ENCODE results near the gene TMX2.
A peak's percentile ranks its signal among the peaks of the same experiment; 100 is the strongest.
"Not testable (repeated sequence)": the region's sequence is repeated elsewhere in the genome, so short reads cannot be mapped to it uniquely, and the experiment has no call there.

Gene TMX2, protein sequence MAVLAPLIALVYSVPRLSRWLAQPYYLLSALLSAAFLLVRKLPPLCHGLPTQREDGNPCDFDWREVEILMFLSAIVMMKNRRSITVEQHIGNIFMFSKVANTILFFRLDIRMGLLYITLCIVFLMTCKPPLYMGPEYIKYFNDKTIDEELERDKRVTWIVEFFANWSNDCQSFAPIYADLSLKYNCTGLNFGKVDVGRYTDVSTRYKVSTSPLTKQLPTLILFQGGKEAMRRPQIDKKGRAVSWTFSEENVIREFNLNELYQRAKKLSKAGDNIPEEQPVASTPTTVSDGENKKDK

DNA sequence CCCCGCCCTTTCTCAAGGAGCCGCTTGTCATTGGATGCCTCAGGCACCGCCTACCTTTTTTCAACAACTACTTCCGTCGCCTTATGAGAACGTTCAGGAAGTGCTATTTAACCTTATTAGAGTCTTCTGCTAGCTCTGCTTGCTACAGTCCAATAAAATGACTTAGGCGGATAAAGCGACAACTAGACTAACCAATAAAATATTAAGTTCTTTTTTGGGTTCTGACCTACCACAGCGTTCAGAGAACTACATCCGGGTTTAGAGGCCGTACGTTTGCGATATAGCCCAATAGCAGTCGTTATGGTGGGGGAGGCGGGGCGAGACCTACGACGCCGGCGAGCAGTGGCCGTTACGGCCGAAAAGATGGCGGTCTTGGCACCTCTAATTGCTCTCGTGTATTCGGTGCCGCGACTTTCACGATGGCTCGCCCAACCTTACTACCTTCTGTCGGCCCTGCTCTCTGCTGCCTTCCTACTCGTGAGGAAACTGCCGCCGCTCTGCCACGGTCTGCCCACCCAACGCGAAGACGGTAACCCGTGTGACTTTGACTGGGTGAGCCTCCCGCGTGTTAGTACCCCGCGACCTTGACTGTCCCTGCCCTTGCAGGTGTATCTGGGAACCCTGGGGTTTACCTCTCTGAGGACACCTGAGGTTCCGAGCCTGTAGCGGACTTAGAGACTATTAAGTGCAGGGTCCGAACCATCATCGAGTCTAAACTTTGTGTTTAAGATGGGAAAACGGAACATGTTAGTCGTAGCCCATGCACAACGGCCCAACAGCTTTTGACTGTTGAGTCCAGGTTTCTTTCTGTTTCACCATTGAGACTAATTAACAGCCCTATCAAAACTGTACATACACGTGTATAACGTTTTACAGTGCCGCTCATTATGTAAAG is at the start of gene TMX2:
Gene TMX2 (plus strand): TSS at position 338 of the 895 bp plus-strand sequence. CDS start 26 bp downstream, at position 364.
- peak; percentile 97 for DNase-seq

DNA sequence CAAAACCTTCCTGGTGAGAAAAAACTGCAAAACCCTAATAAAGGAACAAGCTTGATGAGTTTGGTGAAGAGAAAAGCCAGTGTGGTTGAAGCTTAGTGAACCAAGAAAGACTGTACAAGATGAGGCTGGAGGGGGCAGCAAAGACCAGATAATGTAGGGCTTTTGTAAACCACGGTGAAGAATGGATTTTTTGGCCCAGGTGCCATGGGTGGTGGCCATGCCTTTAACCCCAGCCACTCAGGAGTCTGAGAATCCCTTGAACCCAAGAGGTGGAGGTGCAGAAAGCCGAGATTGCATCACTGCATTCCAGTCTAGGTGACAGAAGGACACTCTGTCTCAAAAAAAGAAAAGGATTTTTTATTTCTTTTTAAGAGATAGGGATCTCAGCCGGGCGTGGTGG is 49.5 kb upstream of the TMX2 start:
- no peak for DNase-seq

DNA sequence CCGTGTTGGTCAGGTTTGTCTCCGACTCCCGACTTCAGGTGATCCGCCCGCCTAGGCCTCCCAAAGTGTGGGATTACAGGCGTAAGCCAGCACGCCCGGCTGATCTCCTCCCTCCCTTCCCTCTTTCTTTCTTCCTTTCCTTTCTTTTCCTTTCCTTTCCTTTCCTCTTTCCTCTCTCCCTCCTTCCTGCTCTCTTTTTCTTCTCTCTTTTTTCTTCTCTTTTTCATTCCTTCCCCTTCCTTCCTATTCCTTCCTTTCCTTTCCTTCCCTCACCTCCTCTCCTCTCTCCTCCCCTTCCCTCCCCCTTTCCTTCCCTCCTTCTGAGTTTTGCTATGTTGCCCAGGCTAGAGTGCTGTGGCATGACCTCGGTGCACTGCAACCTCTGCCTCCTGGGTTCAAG is 48.4 kb upstream of the TMX2 start:
- no peak for DNase-seq

DNA sequence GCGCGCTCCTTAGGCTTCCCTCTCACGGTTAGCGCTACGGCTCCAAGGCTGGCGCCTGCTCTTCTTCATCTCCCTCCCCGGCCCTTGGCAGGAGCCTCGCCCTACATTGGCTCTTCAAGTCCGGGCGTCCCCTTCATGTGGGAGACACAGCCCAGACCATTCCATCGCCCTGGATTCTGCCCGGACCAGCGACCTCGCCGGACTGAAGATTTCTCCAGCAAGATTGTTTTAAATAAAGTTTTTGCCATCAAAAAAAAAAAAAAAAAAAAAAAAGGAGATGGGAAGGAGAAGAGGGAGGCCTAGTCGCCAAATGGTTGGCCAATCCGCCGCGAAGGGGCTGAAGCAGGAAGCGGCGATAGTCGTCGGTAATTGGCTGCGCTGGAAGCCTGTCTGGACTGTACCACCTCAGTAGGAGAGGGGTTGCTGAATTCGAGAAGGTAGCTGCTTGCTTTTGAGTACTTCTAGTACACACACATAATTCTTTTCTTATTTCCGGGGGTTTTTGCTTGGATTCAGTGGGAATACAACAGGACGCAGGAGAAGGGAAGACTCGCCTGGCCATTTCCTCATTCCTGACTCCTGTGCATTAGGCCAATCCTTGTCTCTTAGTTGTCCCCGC is 45.2 kb upstream of the TMX2 start:
- DNase-seq: peak; percentile 97

DNA sequence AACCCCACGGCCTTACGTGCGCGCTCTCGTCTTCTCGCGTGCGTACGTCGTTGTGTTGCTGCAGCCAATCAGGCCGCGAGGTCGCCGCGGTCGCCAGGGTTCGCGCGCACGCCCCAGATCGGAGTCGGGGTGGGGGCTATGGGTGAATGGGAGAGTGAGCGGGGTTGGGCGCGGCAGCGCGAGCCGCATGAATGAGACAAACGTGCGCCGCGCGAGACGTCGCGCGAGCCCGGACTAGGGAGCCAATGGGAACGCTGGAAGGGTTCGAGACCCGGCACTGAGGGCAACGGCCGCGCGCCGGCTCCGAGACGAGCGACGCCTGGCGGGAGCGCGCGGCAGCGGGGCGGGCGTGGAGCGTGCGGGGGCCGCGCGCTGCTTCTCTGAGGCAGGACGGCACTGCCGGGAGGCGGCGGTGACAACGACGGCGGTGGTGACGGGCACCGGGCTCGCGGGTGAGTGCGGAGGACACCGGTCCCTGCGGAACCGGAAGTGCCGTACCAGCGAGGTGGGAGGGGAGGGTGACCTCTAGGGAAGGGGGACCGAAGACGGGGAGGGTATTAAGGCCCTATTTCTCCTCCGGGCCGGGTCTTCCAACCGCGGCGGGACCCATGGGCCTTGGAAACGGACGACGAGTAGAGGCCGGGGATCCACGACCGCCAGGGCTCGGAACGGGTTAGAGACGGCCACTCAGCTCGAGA is 44.5 kb upstream of the TMX2 start, which contains the start of gene ZDHHC5:
Gene ZDHHC5 (plus strand): TSS at position 379 of the 698 bp plus-strand sequence. CDS start 4,977 bp downstream, outside the sequence.
- peak; percentile 100 for DNase-seq

DNA sequence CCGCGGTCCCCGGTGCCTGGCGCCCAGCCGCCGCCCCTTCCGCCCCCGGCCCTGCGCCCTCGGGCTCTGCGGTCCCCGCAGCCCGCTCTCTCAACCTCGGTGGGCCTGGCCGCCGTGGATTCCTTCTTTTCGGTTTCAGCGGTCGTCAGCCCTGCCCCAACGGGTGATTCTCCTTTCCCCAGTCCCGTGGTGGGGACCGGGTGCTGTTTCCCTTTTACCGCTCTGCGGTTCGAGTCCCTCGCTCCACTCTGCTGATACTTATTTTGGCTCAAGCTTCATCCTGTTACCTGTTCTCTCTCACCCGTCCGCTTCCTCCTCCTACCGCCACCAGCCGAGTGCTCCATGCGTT is 44.0 kb upstream of the TMX2 start:
- DNase-seq: peak; percentile 57

DNA sequence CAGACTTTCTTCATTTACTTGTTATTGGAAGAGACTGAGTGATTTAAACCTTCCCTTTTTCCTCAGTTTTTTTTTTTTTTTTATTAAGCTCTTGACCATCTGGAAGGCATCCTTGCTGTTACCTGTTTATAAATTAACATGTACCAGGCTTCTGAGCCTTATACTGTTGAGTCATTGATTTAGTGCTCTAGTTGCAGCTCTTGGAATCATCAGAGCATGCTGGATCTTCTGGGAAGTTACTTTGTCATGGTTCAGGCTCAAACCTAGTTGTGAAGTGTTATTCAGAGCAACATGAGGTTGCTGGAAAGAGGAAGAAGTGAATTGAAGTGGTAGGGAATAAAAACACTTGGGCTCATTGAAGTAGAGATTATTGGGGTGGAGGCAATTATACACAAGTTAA is 38.1 kb upstream of the TMX2 start:
- no peak for DNase-seq

DNA sequence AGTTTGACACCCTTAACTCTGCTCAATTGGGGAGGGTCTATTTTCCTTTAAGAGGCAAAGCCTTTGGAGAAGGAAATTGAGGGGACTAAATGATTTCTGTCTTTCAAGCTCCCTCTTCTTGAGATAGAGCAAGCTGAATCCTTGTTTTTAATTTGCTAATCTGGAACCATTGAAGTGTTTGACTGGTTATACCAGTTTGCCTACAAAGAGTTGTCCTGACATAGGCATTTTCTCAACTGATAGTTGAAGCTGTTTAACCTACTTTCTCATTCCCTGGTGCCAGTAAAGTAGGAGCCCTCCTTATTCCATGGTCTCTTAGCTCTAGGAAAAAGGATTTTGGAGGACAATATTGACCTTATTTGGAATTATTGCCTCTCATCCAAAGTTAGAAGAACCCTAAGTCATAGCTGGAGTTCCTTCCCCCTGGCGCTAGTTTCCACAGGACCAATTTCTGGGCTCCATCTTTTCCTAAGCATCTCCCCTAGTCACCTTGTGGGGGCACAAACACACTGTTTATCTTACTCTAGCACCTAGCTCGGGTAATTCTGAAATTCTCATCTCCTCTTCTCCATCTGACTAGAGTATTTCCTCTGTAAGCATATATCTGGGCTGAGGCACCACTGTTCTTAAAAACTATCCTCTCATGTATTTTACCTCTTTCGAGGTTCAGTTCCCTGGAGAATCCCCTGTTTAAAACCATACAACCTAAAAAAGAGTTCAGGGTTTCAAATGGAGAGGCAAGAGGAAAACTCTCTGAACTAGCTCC is 37.0 kb upstream of the TMX2 start:
- no peak for DNase-seq

DNA sequence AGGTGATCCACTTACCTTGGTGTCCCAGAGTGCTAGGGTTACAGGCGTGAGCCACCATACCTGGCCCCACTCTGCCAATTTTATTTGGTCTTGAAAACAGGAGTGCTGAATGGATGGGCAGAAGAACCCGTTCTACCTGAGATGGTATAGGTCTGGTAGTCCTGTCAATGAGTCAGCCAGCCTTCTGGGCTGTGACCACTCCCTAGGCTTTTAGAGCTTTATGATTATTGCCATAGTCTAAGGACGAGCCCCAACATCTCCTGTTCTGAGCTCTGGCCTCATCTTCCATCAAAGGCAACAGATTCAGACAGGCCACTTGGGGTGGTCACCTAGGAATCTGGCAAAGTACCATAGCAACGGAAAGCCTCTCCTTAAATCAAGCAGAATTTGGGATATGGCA is 33.0 kb upstream of the TMX2 start:
- no peak for DNase-seq

DNA sequence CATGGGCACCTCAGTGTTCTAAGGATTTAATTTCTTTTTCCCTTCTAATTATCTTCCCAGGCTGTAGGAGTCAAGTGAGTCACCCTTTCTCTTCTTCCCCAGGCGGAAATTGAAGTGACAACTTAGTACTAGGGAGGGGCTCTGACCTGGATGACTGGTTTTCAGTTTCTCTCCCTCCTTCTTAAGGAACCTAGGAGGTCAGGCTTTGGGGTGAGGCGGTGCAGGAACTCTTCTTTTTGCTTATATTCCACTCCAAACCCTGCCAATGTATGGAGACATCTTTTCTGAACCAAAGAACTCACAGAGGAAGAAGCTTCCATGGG is 31.9 kb upstream of the TMX2 start:
- no peak for DNase-seq

DNA sequence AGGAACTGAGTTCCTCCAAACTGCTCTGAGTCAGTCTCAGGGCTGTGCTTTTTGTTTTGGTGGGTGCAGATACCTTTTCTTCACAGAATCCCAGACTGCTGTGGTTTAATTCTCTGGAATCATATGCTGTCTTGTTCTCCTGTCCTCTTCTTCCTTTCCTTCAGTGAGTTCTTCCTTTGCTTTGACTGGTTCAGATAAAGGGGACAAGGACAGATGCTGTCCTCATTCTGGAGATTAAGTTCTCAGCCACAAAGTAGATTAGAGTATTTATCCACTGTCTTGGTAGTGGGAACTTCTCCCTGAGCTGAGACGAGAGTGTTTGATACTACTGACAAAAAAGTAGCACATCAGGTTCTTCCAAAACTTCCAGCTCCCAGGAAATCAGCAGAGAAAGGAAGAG is 31.2 kb upstream of the TMX2 start:
- no peak for DNase-seq

DNA sequence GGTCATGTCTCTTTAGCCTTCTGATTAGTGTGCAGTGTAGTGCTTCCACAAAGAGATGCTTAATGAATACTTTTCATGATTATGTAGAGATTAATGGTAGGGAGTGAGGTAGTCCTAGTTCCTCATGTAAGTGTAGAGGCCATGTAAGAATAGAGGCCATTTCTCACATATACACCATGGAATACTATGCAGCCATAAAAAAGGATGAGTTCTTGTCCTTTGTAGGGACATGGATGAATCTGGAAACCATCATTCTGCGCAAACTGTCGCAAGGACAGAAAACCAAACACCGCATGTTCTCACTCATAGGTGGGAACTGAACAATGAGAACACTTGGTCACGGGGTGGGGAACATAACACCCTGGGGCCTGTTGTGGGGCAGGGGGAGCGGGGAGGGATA is 21.9 kb upstream of the TMX2 start:
- not testable (repeated sequence) for DNase-seq

DNA sequence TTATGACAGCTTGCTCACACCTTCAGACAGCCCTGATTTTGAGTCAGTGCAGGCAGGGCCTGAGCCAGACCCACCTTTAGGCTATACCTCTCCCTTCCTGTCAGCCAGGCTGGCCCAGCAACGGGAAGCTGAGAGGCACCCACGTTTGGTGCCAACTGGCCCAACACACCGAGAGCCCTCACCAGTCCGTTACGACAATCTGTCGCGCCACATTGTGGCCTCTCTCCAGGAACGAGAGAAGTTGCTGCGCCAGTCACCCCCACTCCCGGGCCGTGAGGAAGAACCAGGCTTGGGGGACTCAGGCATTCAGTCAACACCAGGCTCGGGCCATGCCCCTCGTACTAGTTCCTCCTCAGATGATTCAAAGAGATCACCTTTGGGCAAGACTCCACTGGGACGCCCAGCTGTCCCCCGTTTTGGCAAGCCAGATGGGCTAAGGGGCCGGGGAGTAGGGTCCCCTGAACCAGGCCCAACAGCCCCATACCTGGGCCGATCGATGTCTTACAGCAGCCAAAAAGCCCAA is 13.5 kb upstream of the TMX2 start:
- DNase-seq: no peak

DNA sequence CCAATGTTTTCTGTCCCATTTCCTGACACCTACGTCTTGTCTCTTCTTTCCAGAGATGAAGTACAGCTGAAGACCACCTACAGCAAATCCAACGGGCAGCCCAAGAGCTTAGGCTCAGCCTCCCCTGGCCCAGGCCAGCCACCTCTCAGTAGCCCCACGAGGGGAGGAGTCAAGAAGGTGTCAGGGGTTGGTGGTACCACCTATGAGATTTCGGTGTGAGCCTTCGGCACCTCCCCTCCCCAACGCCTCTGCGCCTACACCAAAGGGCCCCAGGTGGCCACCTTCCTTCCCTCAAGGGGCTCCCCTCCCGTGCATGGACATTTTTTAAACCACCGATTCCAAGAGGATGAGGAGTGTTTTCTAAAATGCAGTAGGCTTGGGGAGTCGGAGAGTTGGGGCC is 12.6 kb upstream of the TMX2 start:
- DNase-seq: no peak

DNA sequence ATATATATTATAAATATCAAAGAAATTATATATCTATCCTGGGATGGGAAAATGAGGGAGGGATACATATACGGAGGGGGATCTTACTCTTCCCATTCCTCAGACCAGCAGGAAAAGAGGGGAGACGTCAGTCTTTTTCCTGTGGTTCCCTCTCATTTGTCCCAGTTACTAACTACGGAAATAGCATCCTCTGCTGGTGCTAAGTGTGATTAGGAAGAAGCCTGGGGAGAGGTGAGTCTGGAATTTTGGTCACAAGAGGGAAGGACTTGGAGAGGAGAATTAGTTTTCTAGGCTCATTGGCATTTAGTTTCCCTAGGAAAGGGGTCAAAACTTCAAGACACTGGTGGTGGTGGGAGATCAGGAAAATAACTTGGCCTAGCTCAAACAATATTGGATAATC is 12.0 kb upstream of the TMX2 start:
- no peak for DNase-seq

DNA sequence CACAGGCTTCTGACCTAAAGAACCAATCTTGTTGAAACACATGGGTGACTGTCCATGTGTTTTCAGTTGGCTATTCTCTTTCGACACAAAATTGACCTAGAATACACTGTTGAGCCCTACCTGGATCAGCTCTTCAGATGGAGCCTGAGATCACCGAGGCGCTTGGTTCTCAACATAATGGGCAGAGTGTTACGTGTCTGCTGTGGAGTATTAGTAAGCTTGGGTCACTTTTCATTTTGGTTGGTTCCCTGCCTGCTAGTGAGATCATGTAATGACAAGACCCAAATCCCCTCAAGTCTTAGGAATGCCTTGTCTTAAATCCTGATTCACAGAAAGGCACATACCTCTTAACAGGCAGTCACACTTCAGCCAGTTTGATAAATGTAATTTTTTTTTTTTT is 9.1 kb upstream of the TMX2 start:
- DNase-seq: no peak

DNA sequence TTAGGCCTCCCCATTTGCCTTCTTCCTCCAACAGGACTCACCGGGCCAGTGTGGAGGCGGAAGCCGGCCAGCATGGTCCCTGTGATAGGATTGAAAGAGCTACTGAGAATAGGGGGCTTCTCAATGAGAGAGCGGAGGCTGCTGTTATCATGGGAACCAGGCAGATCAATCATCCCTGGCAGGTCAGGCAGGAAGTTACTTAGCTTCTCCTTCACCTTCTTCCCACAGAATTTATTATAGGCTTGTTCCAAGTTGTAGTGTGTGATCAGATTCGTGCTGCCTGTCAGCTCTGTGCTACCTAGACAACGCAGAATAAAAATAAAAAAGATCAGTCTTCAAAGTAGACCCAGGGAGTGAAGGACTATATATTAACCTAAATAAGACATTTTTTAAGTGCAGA is 7.5 kb upstream of the TMX2 start:
- no peak for DNase-seq

DNA sequence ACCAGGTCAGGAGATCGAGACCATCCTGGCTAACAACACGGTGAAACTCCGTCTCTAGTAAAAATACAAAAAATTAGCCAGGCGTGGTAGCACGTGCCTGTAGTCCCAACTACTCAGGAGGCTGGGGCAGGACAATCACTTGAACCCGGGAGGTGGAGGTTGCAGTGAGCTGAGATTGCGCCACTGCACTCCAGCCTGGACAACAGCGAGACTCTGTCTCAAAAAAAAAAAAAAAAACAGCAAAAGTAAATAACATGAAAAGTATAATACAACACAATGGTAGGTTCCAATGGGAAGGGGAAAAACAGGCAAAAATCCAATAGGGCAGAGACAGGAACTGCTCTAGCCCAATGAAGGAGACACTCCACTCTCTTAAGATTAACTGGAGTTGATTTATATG is 7.0 kb upstream of the TMX2 start:
- not testable (repeated sequence) for DNase-seq

DNA sequence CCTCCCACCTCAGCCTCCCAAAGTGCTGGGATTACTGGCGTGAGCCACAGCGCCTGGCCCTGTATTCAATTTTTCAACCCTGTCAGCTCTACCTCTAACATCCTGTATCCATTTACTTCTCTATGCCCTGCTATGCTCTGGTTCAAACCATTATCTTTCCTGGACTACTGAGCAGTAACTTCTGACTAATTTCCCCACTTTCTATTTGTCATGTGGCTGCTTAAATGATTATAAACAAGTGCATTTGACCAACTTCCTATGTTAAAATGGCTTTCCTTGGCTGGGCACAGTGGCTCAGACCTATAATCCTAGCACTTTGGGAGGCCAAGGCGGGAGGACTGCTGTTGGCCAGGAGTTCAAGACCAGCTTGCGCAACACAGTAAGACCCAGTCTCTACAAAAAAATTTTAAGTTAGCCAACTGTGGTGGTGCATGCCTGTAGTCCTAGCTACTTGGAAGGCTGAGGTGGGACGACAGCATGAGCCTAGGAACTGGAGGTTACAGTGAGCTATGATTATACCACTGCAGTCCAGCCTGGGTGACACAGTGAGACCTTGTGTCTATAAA is 2.5 kb upstream of the TMX2 start:
- DNase-seq: no peak

DNA sequence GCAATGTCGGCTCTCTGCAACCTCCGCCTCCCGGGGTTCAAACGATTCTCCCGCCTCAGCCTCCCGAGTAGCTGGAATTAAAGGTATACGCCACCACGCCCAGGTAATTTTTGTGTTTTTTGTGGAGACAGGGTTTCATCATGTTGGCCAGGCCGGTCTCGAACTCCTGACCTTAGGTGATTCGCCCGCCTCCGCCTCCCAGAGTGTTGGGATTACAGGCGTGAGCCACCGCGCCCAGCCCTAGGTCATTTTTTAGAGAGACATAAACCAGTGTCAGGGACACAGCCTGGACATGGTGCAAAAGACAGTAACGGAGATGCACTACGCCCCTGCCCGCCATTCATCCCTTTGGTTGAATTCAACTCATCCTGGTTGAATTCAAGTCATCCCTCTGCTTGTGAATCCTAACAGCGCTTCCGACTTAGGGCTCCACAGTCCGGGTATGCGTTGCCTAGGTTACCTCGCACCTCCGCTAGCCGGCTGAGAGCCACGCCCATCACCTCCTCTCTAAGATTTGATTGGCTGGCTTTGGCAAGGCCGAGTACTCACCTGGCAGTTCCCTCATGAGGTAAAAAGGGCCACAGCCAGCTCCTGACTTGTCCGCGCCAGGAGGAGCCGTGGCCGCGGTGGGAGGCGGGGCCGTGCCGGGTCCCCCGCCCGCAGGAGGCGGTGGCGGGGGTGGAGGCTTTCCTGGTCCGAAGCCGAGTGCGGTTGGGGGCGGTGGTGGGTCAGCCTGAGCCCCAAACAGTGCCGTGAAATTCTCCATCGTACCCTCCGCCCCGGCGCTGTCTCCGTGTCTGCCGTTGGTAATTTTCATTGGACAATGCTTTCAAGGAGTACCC is 758 bp upstream of the TMX2 start, which contains the start of gene MED19:
Gene MED19 (minus strand): TSS at position 802 of the 842 bp plus-strand sequence. CDS start 36 bp downstream, at position 766.
- peak; percentile 90 for DNase-seq

DNA sequence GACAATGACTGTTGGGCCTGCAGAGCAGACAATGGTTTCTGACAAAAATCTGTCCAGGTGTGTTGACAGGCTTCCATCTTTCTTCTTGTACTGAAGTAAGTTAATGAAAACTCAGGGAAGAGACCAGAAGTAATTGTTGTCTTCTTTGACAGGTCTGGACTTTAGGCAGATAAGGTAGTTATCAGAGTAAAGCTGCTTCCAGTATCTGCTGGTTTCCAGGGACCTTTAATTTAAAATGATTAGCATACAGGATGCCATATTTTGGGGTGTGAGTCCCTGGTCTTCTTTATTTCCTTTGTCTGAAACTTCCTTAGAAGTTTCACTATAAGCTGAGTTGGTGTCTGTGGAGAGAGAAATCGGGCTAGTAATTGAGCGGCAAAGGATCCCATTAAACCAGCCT is 1.4 kb downstream of the TMX2 start:
- DNase-seq: no peak
